ENCODE data around the gene CCNG2. TPM values are rescaled to one million over a fixed set of nuclear protein-coding genes. Genes with fewer than 3 reads are reported as not detected.
A peak's percentile ranks its signal among the peaks of the same experiment; 100 is the strongest.

Gene CCNG2
- total RNA-seq, 1 donor from 2014 or later, result 48.1 TPM

DNA sequence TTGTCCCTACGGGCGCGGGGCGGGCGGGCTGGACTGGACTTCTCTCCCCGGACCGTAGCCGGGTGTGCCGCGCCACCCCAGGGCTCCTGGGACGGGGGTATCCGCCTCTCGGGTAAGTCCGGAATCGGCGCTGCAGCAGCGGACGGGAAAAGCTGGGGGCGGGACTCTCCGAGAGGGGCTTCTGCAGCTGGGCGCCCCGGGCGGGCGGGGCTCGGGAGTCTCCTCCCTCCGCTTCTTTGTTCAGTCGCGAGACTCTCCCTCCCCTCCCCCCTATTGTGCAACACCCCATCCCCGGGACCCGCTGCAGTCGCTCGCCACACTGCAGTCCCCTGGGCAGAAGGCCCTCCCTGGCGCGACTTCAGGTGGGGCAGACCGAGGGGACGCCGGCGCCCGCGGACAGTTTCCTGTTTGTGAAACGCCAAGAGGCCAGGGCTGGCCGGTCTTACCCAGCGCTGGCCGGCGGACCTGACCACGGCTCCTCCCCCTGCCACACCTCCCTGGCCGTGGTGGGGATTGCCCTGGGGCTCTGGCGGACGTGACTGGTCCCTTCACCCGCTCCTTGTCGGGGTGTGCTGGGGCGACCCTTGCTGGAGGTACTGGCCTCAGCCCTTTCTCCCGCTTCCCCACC is 966 bp downstream of the CCNG2 start:
- Mint-ChIP-seq H3K4me1 (ENCODE audit: low read depth) (peaks cover 32% of the 10 kb centered on the region), H3K27me3 (ENCODE audit: low read depth) (no peaks in the 10 kb centered on the region), H3K36me3 (ENCODE audit: low read depth) (peaks cover 14% of the 10 kb centered on the region), H3K4me3 (ENCODE audit: unreplicated experiment) (peak overlapping the region; percentile 92), H3K27ac (ENCODE audit: unreplicated experiment) (peak overlapping the region; percentile 90), H3K9me3 (ENCODE audit: low read depth) (no peaks in the 10 kb centered on the region)
- peak; percentile 98 for DNase-seq (ENCODE audit: low spot score)
- TF ChIP-seq, protein P1, sequence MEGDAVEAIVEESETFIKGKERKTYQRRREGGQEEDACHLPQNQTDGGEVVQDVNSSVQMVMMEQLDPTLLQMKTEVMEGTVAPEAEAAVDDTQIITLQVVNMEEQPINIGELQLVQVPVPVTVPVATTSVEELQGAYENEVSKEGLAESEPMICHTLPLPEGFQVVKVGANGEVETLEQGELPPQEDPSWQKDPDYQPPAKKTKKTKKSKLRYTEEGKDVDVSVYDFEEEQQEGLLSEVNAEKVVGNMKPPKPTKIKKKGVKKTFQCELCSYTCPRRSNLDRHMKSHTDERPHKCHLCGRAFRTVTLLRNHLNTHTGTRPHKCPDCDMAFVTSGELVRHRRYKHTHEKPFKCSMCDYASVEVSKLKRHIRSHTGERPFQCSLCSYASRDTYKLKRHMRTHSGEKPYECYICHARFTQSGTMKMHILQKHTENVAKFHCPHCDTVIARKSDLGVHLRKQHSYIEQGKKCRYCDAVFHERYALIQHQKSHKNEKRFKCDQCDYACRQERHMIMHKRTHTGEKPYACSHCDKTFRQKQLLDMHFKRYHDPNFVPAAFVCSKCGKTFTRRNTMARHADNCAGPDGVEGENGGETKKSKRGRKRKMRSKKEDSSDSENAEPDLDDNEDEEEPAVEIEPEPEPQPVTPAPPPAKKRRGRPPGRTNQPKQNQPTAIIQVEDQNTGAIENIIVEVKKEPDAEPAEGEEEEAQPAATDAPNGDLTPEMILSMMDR (IDR thresholded peaks at IDR 0.05), result no peak

DNA sequence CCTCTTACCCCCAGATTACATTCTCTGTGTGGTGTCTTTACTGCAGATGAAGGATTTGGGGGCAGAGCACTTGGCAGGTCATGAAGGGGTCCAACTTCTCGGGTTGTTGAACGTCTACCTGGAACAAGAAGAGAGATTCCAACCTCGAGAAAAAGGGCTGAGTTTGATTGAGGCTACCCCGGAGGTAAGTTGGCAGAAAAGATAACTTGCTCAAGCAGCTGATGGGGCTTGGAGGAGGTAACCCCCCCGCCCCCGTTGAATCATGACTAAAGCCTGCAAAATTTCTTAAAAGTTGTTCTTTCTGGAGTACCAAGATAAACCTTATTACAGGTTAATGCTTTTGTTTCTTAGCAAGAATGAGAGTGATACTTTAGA is 1.5 kb downstream of the CCNG2 start:
- DNase-seq (ENCODE audit: low spot score), result no peak
- Mint-ChIP-seq H3K27ac (ENCODE audit: unreplicated experiment) (peak overlapping the region; percentile 90), H3K4me3 (ENCODE audit: unreplicated experiment) (peak overlapping the region; percentile 92), H3K27me3 (ENCODE audit: low read depth) (no peaks in the 10 kb centered on the region), H3K36me3 (ENCODE audit: low read depth) (peaks cover 19% of the 10 kb centered on the region), H3K4me1 (ENCODE audit: low read depth) (peaks cover 37% of the 10 kb centered on the region), H3K9me3 (ENCODE audit: low read depth) (no peaks in the 10 kb centered on the region)
- TF ChIP-seq, protein P1 (IDR thresholded peaks at IDR 0.05), result no peak

DNA sequence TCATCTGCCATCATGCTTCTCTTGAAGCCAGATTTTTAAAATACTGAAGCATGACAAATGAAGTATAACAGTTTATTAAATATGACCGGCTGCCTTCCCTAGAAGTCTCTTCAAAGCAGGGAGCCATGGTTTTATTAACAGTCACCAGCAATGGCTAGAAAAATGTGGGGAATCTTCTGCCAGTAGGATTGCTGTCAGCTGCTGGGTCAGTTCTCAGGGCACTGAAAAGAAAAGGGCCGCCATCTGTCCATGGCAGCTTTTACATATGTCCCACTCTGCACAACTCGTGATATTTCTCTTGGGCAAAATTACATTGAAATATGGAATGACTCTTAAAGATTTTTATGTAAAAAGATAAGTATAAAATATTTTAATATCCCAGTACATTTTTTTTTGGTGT is 2.8 kb downstream of the CCNG2 start:
- Mint-ChIP-seq H3K27me3 (ENCODE audit: low read depth) (no peaks in the 10 kb centered on the region), H3K36me3 (ENCODE audit: low read depth) (peaks cover 28% of the 10 kb centered on the region), H3K4me1 (ENCODE audit: low read depth) (peaks cover 43% of the 10 kb centered on the region), H3K4me3 (ENCODE audit: unreplicated experiment) (peak overlapping the region; percentile 92), H3K27ac (ENCODE audit: unreplicated experiment) (peak overlapping the region; percentile 4), H3K9me3 (ENCODE audit: low read depth) (no peaks in the 10 kb centered on the region)
- no peak for DNase-seq (ENCODE audit: low spot score)
- TF ChIP-seq, protein P1 (IDR thresholded peaks at IDR 0.05), result no peak

DNA sequence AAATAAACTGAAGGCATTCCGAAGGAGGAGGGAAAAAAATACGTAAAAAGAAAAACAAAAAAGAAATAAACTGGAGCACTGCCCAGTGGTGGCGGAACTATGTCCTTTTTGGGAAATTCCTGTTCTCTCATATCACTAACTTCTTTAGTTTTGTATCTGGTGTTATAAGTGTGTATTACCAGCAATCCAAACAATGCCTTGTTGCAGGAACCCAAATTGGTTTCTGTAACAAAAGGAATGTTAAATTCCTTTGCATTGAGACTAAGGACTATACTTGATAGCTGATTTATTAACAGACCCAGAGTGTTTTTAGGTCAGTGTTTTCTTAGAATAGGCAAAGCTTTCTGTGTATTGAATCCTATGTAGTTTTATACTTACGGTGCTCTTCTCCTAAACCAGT is 6.6 kb downstream of the CCNG2 start:
- H3K27ac Mint-ChIP-seq (ENCODE audit: unreplicated experiment), result no peak overlapping the region

DNA sequence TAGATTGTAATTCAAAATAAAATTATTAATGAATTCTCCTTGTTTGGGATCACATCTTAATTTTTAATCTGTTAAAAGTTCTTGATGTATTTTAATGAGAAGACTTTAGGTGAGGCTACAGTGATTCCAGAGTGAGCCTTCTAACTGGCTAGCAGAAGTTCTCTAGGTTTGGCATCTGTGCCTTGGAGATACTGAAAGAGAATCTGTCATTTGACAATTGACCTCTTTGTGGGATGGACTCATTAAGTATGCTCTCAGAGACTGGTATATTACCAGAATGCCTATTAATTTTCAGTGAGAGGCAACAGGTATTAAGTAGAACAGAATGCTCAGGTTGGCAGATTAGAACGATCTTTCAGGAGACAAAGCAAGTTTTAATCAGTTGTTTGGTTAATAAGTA is 10.2 kb downstream of the CCNG2 start:
- TF ChIP-seq, protein P1 (IDR thresholded peaks at IDR 0.05), result no peak
- Mint-ChIP-seq H3K9me3 (ENCODE audit: low read depth) (no peaks in the 10 kb centered on the region), H3K4me3 (ENCODE audit: unreplicated experiment) (no peak overlapping the region), H3K36me3 (ENCODE audit: low read depth) (peaks cover 51% of the 10 kb centered on the region), H3K27me3 (ENCODE audit: low read depth) (no peaks in the 10 kb centered on the region), H3K4me1 (ENCODE audit: low read depth) (peaks cover 56% of the 10 kb centered on the region), H3K27ac (ENCODE audit: unreplicated experiment) (no peak overlapping the region)
- no peak for DNase-seq (ENCODE audit: low spot score)

More for the DNA sequence above, 6.6 kb downstream of the CCNG2 start:
- H3K36me3 Mint-ChIP-seq (ENCODE audit: low read depth), result peaks cover 43% of the 10 kb centered on the region
- peaks cover 40% of the 10 kb centered on the region for H3K4me1 Mint-ChIP-seq (ENCODE audit: low read depth)
- TF ChIP-seq, protein P1 (IDR thresholded peaks at IDR 0.05), result no peak
- no peak overlapping the region for H3K4me3 Mint-ChIP-seq (ENCODE audit: unreplicated experiment)
- DNase-seq (ENCODE audit: low spot score), result no peak
- no peaks in the 10 kb centered on the region for H3K9me3 Mint-ChIP-seq (ENCODE audit: low read depth)
- H3K27me3 Mint-ChIP-seq (ENCODE audit: low read depth), result no peaks in the 10 kb centered on the region

Data from chondrocyte (in vitro differentiated cells).